HS-5 (cell line): ENCODE data around the gene ASB7.

ENCODE experiments used
- DNase-seq: peaks from one replicate; pipeline ENCODE4 v3.0.0-alpha.2; 2012; ENCODE audit warnings: low read depth

ASB7 gene

DNA sequence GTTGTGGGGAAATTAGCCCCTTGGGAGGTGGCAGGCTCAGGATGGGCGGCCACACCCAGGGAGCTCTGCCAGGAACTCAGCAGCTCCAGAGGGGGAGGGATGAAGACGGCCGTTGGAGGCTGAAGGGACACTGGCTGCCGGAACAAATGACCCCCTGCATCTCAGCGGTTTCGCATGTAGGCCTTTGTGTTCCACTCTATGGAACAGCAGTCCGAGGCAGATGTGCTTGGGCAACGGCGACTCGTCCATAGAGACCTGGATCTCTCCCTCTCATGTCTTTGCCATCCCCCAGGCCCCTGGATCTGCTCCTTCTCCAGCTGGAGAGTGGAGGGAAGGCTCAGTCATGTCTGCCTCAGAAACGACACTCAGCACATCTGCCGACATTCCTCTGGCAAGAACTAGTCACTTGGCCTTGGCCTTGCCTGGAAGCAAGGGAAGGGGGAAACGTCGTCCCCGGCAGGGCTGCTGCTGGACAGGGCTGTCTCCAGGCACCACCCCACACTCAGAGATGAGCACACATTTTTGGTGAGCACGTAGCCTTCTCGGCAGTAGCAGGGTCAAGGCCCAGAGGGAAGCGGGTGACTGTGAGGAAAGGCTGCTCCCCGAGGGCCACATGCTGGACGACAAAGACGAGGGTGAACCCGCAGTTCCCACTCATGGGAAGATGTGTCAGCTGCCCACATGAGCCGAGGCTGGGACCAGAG lies 83.8 kb downstream of the ASB7 start:
- no peak for DNase-seq

DNA sequence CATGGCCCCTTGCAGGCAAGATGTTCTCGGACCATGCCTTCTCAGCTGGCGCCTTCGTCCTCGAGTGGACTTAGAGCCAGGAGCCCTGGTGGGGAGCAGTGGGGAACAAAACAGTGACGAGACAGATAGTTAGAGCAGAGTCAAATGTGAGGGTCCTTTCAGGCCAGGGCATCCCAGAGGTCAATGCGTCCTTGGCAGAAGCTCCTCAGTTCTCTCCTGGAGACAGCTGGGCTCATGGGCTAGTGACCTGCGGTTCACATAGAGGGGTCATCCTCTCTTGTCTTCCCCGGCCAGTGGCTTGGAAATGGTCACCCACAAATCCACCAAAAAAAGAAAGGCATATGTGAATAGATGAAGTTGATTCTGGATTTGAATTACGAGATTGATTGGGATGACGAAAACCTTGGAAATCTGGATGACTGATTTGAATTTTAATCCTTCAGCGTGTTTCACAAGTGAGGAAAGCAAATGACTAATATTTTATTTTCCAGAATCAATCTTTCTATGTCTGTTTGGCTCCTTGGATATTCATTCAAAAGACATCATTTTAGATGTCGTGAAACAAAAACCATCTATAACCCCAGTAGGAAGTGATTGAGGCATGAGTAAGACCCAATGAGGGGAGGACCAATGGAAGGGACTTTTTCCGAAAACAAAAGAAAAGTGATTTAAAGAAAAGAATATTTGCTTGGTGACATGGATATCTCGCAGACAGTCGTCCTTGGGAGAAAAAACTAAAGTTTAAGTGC lies 84.5 kb downstream of the ASB7 start:
- DNase-seq, result peak; percentile 88

DNA sequence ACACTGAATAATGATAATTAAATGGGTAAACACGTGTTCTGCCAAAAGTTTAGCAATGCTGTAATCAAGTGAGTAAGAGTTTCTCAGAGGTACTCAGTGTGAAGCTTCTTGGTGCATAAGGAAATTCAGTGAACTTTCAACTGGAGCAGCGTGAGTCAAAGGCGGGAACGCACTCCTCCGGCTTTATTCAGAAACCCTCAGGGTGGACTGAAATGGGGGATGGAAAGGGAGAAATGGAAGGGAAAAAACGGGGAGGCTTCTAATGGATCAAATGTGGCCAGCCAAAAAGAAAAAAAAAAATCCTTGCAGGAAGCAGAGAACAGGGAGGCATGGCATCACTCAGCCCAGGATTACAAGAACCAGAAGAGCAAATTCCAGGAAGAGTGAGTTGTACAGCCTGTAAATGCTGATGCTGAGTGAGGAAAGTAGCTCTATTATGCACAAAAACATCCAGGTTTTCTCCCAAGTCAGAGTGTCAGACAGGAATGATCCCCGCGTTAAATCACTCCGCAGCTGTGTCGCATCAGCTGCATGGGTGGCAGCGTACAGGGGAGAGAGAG lies 85.3 kb downstream of the ASB7 start:
- DNase-seq, result peak; percentile 87

DNA sequence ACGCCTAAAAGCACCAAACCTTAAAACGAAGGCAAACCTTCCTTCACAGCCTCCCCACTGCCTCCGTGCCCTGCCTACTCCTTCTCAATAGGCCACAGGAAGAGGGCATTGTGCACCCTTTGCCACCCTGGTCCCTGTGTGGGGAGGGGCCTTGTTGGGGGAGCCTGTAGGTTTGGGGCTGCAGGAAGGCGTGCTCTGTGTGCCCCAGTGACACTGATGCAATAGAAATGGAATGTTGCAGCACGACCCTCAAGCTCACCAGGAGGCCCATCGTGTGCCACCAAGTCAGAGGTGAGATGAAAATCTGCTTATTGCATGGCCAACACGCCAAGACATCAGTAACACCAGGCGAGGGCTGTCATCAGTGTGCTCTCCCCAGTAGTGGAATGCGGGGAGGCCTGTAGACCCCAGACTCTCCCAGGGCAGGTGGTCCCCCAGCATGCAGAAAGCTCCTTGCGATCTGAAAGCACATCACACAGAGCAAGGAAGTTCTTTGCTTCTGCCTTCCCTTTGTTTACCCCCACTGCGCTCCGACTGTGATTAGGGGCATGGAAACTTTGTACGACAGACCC lies 86.2 kb downstream of the ASB7 start:
- no peak for DNase-seq

DNA sequence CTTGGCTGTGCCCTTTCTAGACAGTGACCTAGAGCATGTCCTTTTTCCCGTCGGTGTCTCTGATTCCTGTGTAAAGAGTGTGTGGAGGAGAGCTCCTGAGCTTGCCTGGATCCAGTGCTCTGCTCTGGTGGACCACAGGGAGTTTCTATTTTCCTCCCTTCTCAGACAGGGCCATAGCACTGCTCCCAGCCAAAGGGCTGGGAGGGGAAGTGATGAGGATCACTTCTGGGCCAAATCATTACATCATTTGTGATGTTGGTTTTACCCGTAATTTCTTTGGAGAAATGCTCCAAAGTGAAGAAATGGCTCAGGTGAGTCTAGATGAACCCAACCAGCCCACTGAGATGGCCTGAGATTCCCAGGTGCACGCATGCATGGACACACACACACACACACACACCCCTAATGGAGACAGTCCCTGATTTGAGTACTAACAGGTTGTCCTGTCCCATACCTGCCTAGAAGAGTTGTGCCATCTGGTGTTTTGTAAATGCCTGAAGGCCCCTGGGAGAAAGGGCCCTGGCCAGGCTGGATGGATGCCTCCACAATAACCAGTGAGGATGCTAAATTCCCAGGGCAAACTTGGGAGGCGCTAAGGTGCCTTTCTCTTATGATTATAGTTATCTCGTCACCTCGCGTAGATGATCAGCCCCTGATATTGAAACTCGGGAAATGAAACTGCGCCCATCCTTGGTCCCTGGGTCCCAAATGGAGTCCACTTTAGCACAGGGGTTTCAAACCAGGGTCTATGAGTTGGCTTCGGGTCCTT lies 86.9 kb downstream of the ASB7 start:
- DNase-seq, result no peak

DNA sequence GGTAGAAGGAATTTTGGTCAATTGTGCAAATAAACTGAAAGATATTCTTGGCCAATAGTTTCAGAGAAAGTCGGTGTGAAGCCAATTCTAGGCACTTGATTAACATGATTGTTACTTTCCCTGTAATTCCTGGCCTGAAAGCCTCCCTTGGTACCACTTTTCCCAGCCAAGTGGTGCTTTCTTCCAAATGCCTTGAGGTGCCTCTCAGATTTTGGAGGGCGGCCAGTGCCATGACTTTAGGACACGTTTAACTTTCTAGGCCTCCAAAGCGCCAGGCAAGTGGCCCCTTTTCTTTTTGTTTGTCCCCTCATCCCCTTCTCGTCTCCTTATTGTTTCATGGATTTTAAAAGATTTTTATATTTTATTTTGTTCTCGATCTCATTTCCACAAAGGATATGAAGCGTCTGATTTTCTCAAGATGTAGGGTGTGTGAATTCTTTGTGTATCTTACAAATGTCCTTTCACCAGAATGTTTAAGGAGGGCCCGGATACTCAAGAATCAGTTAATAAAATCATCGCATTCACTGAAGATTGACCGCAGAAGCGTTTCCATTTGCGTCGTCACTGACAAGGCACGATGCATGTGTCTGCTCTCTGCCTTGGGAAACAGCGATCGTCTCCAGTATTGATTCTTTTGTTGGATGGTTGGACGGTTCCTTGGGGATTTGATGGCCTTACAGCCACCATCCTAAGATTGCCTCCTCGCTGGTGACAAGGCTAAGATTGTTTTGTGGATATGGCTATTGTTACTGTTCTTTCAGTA lies 87.8 kb downstream of the ASB7 start:
- DNase-seq, result no peak

DNA sequence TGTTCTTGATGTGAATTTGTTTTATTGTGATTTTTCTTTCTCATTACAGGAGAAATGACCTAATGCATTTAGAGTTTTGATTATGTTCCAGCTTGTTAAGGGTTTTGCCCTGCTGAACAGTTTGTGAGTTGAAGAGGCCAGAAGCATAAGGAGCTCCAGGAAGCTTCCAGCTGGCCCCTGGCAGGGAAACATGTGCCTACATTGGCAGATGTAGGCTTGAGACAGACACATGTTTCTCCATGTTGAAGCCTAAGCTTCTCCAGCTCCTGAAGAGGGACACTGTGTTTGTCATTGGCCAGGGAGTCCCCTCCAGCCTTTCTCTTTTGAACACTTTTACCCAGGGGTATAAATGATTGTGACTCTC lies 88.4 kb downstream of the ASB7 start:
- no peak for DNase-seq

DNA sequence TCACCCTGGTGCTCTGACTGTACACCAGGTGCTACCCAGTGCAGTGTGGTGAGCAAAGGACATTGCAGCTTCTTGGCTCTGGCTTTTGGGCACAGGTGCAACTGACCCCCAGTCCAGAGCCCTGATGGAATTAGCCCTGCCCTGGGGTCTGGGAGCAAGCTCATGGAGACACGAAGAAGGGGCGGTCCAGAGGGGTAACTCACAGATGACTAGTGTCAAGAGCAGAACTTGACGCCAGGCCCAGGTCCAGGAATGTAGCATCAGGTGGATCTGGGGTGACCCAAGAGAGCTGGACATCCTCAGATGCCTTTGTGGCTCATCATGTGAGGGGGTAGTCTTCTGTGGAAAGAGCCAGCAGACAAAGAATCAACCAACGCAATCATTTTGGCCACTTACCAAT lies 88.9 kb downstream of the ASB7 start:
- no peak for DNase-seq

DNA sequence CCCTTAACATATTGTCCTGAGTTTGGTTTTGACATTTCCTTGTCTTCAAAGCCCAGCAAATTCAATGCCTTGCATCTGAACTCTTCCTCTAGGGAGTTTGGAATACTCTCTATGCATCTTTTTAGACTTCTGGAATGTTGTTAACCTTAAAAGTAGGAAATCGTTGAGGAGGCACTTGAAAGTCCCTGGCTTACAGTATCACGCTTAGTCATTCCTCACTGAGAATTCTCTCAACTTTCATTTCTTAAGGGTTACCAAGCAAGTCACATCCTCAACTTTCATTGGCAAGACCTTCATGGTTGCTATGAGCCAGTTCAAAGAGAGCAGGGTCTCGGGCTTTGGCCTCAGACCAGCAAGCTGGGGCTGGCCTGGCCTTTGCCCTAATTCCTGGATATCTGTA lies 89.9 kb downstream of the ASB7 start:
- no peak for DNase-seq

DNA sequence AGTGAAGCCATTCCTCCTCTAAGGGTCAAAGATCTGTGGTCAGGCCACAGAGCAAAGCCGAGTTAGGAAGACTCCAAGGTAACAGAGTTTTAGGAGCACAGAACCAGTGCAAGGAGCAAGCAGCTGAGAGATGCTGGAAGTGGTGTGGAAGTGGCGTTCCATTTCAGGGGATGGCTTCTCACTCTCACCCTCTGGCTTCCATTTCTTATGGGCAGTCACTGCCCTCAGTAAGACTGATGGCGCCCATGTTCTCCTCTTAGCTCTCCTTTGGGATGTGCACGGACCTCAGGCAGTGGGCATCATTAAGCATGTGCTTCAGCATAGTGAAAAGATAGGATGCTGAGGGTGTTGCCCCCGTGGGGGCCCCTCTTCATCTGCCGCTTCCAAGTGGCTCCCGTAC lies 90.3 kb downstream of the ASB7 start:
- DNase-seq, result no peak

DNA sequence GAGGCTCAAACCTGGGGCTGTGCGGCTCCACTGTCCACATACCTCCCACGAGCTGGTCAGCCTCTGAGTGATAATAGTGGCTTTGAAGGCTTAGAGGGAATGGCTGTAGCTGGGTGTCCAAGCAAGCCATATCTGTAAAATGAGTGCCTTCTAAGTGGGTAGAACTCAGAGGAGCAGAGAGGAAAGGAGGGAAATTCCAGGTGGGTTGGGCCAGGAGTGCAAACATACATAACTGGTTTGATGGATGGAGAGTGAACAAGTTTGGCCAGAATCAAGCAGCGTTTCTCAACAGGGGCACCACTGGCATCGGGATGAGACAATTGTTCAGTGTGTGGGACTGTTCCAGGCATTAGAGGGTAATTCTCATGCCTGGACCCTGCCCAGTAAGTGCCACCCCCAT lies 91.1 kb downstream of the ASB7 start:
- no peak for DNase-seq

DNA sequence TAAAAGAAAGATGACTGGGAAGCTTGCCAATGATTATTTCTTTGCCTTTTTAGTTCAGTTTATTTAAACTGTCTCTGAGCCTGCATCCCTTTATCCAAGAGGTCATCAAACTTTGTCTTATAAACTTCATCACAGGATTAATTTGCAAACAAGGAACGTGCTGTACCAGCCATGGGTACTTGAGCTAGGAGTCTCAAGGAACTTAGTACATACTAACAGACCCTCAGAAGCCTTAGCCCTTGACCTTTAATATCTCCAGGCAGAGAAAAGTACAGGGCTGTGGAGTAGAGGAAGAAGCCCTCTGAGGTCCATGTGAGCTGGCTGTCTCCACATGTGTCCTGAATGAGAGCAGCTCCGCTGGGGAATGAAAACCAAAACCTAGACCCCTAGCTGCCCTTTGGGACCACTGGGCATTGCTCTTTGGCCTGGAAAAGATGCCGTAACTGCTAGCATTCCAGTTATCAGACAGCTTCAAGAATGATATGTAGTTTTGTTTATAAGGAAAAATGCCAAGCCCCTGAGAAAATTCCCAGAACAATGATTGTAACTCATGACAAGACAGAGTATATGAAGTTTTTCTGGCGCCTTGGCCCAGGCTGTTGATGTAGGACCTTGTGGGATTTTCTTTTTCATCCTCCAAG lies 92.1 kb downstream of the ASB7 start:
- DNase-seq, result no peak

DNA sequence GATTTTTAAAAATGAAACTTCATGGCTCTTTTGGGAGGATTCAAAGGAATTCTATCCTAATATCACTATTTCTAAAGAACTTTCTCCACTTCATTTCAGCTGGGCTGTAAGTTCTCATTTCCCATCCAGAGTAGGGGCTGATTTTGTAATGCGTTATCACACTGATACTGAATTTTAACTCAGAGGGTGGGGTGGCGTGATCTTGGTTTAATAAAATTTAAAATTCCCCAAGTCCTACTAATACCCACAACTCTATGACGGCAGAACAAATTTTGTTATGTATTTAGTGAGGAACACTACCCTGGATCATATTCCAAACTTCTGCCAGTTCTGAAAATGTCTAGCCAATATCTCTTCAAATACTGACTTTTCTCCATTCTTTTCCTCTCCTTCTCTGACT lies 92.7 kb downstream of the ASB7 start:
- DNase-seq, result no peak

DNA sequence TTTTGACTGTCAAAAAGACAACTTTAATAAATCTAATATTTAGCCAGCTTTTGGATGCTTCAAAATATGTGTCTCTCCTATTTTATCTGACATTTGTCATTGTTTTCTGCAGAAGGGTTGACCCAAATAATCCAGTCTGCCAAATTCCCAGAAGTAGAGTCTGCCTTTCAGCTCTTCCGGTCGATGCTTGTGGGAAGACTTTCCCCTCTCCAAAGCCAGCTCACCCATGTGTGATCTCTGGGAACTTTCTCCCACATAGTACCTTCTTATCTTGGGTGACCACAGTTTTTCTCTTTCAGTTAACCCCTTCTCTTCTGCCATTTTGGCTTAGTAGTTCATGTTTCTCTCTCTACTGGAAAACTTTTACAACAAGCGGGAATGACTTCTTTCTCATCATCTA lies 94.1 kb downstream of the ASB7 start:
- DNase-seq, result no peak
